ENCODE data around the gene IL1RAPL1. TPM values are rescaled to one million over a fixed set of nuclear protein-coding genes. Genes with fewer than 3 reads are reported as not detected.

The IL1RAPL1 gene
- total RNA-seq, 2 experiments from 2014 or later, result not detected

DNA sequence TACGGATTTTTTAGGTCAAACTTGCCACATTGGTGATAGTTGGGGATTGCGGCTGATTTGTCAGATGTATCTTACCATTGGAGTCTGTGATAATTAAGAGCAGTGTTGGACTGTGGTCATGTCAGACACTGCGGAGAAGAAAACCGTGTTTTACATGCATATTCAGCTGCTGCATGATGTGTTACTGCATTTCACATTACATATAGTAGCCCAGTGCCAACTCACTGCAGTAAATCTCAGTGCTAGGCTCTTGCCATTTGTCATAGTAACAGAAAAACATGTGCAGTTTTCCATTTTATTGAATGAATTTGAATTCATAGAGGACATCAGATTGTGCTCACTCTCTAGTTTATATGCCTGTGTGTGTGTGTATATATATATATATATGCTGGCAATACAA lies 543.7 kb downstream of the IL1RAPL1 start:
- CTCF ChIA-PET, result interaction anchor here (0.5 kb wide), 1 partner anchor 51 kb away, joined by 4 read pairs; no protein-coding TSS in a partner anchor
- H3K4me3 Mint-ChIP-seq, result no peak overlapping the region
- intact Hi-C loops (cut with DNase I, micrococcal nuclease), result no loop called here
- Histone ChIP-seq H3K9me3 (ENCODE audit: control insufficient read depth in 1 of 2, insufficient read depth in 1 of 2, low read length in 2 of 2) (peaks cover 0 to 6% of the 10 kb centered on the region in 2 experiments), H3K4me1 (ENCODE audit: insufficient read depth, low read length) (no peaks in the 10 kb centered on the region), H3K36me3 (ENCODE audit: insufficient read depth, low read length) (no peaks in the 10 kb centered on the region), H3K27me3 (ENCODE audit: control insufficient read depth in 1 of 2, insufficient read depth in 2 of 2, low read length in 2 of 2) (no peaks in the 10 kb centered on the region), H3K27ac (ENCODE audit: low read depth in 1 of 2, low read length in 2 of 2) (no peak overlapping the region), H3K4me3 (ENCODE audit: low read length) (no peak overlapping the region)
- TF ChIP-seq, protein P1, sequence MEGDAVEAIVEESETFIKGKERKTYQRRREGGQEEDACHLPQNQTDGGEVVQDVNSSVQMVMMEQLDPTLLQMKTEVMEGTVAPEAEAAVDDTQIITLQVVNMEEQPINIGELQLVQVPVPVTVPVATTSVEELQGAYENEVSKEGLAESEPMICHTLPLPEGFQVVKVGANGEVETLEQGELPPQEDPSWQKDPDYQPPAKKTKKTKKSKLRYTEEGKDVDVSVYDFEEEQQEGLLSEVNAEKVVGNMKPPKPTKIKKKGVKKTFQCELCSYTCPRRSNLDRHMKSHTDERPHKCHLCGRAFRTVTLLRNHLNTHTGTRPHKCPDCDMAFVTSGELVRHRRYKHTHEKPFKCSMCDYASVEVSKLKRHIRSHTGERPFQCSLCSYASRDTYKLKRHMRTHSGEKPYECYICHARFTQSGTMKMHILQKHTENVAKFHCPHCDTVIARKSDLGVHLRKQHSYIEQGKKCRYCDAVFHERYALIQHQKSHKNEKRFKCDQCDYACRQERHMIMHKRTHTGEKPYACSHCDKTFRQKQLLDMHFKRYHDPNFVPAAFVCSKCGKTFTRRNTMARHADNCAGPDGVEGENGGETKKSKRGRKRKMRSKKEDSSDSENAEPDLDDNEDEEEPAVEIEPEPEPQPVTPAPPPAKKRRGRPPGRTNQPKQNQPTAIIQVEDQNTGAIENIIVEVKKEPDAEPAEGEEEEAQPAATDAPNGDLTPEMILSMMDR (IDR thresholded peaks at IDR 0.05), result no peak
- H3K9me3 Mint-ChIP-seq, result no peaks in the 10 kb centered on the region
- H3K4me1 Mint-ChIP-seq (ENCODE audit: low read depth), result no peaks in the 10 kb centered on the region
- no peaks in the 10 kb centered on the region for H3K27me3 Mint-ChIP-seq
- no peaks in the 10 kb centered on the region for H3K36me3 Mint-ChIP-seq (ENCODE audit: low read depth)
- POLR2A ChIA-PET, result no interaction called here
- H3K27ac Mint-ChIP-seq, result no peak overlapping the region
- DNase-seq (no peak), ATAC-seq (ENCODE audit: poor library complexity) (no peak)

DNA sequence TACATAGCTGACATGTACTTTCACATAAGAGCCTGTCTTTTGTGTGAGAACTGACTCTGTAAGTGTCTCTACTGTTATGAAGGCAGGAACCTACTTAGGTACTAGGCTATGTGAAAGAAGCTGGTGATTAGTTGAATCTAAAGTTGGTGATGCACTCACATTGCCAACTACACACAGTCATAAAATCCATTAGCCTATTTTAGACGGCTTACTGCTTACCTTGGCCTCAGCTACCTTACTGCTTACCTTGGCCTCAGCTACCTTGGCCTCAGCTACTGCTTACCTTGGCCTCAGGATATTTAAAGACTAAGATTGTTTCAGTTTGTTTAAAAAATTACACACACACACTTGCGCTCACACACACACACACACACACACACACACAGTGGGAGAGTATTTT lies 549.7 kb downstream of the IL1RAPL1 start:
- no peaks in the 10 kb centered on the region for H3K4me1 Mint-ChIP-seq (ENCODE audit: low read depth)
- no peaks in the 10 kb centered on the region for H3K27me3 Mint-ChIP-seq
- no peak overlapping the region for H3K27ac Mint-ChIP-seq
- no peaks in the 10 kb centered on the region for H3K4me1 ChIP-seq (ENCODE audit: insufficient read depth, low read length)
- peaks cover 0 to 4% of the 10 kb centered on the region in 2 experiments for H3K9me3 ChIP-seq (ENCODE audit: control insufficient read depth in 1 of 2, insufficient read depth in 1 of 2, low read length in 2 of 2)
- CTCF ChIA-PET, result no interaction called here
- POLR2A ChIA-PET, result no interaction called here
- H3K9me3 Mint-ChIP-seq, result no peaks in the 10 kb centered on the region
- H3K27me3 ChIP-seq (ENCODE audit: control insufficient read depth in 1 of 2, insufficient read depth in 2 of 2, low read length in 2 of 2), result no peaks in the 10 kb centered on the region
- no peak overlapping the region for H3K4me3 ChIP-seq (ENCODE audit: low read length)
- H3K36me3 ChIP-seq (ENCODE audit: insufficient read depth, low read length), result no peaks in the 10 kb centered on the region
- H3K4me3 Mint-ChIP-seq, result no peak overlapping the region
- DNase-seq, result no peak
- no peaks in the 10 kb centered on the region for H3K36me3 Mint-ChIP-seq (ENCODE audit: low read depth)
- ATAC-seq (ENCODE audit: poor library complexity), result no peak
- intact Hi-C loops (cut with DNase I, micrococcal nuclease), result no loop called here
- H3K27ac ChIP-seq (ENCODE audit: low read depth in 1 of 2, low read length in 2 of 2), result no peak overlapping the region
- TF ChIP-seq, protein P1 (IDR thresholded peaks at IDR 0.05), result no peak

DNA sequence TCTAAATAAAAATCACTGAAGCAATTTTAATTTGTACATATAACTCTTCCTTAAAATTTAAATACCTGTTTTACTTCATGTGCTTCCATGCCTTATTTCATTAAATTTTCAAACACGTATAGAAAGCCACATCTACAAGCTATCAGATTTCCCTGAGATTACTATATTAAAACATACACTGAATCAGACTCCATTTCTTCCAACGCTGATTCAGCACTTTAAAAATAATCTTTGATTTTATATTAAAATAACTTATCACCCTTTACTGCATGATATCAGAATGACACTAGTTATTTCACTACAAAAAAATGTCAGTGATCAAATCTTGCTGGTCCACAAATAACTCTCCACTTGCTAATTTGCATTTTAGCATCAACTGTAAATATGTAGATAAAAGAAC lies 550.8 kb downstream of the IL1RAPL1 start:
- intact Hi-C loops (cut with DNase I, micrococcal nuclease), result no loop called here
- Mint-ChIP-seq H3K4me1 (ENCODE audit: low read depth) (no peaks in the 10 kb centered on the region), H3K4me3 (no peak overlapping the region), H3K27me3 (no peaks in the 10 kb centered on the region), H3K36me3 (ENCODE audit: low read depth) (no peaks in the 10 kb centered on the region), H3K27ac (no peak overlapping the region), H3K9me3 (no peaks in the 10 kb centered on the region)
- H3K27me3 ChIP-seq (ENCODE audit: control insufficient read depth in 1 of 2, insufficient read depth in 2 of 2, low read length in 2 of 2), result no peaks in the 10 kb centered on the region
- ChIA-PET POLR2A (no interaction called here), CTCF (no interaction called here)
- ATAC-seq (ENCODE audit: poor library complexity), result no peak
- no peak overlapping the region for H3K27ac ChIP-seq (ENCODE audit: low read depth in 1 of 2, low read length in 2 of 2)
- TF ChIP-seq, protein P1 (IDR thresholded peaks at IDR 0.05), result no peak
- peaks cover 0 to 4% of the 10 kb centered on the region in 2 experiments for H3K9me3 ChIP-seq (ENCODE audit: control insufficient read depth in 1 of 2, insufficient read depth in 1 of 2, low read length in 2 of 2)
- H3K4me1 ChIP-seq (ENCODE audit: insufficient read depth, low read length), result no peaks in the 10 kb centered on the region
- no peak overlapping the region for H3K4me3 ChIP-seq (ENCODE audit: low read length)
- DNase-seq, result no peak
- H3K36me3 ChIP-seq (ENCODE audit: insufficient read depth, low read length), result no peaks in the 10 kb centered on the region

All from CD4-positive, alpha-beta T cell (primary cell).